ENCODE measurements around the gene TMEM44.

GRCh38 chr3:194547042-194547441, 86.2 kb downstream of the TMEM44 start:
- TF ChIP-seq ZBTB11 (tag by site-specific recombination; conservative IDR thresholded peaks at IDR 0.05; ENCODE audit: low read depth), result no peak
- no peak for TF ChIP-seq ZBTB17 (tag by site-specific recombination; IDR thresholded peaks at IDR 0.05)
- TF ChIP-seq CTCF (tag by site-specific recombination; IDR thresholded peaks at IDR 0.05), result no peak
- TF ChIP-seq ZNF274 (IDR thresholded peaks at IDR 0.05; ENCODE audit: low read length), result no peak
- no peak for TF ChIP-seq ZNF274 (tag by site-specific recombination; IDR thresholded peaks at IDR 0.05; ENCODE audit: borderline replicate concordance)
- no peak for TF ChIP-seq ZNF571 (tag by site-specific recombination; IDR thresholded peaks at IDR 0.05)
- no peak for TF ChIP-seq ZNF48 (tag by site-specific recombination; IDR thresholded peaks at IDR 0.05)
- no peak for TF ChIP-seq ZNF146 (tag by site-specific recombination; IDR thresholded peaks at IDR 0.05)
- TF ChIP-seq ZNF785 (tag by site-specific recombination; IDR thresholded peaks at IDR 0.05), result no peak
- no peak for TF ChIP-seq ELK4 (IDR thresholded peaks at IDR 0.05; ENCODE audit: borderline replicate concordance, low read depth, low read length)
- no peak for TF ChIP-seq TCF7L2 (IDR thresholded peaks at IDR 0.05; ENCODE audit: borderline replicate concordance, low read depth, low read length)
- TF ChIP-seq MEIS1 (CRISPR knock-in tag; IDR thresholded peaks at IDR 0.05; ENCODE audit: borderline replicate concordance), result no peak
- no peak for TF ChIP-seq ZFP3 (tag by site-specific recombination; IDR thresholded peaks at IDR 0.05; ENCODE audit: low read depth)
- TF ChIP-seq REPIN1 (tag by site-specific recombination; IDR thresholded peaks at IDR 0.05; ENCODE audit: low read depth), result no peak
- no peak for TF ChIP-seq ZNF555 (tag by site-specific recombination; conservative IDR thresholded peaks at IDR 0.05)

All from HEK293 (cell line).